GM19328 (cell line): ENCODE results near the gene SRPRA.

ENCODE experiments used
- ATAC-seq: cut with Tn5 transposase; IDR thresholded peaks from one replicate; pipeline ENCODE4 v1.9.1; 2021; ENCODE audit warnings: mild to moderate bottlenecking, moderate library complexity; ENCODE audit not compliant: unreplicated experiment

Gene SRPRA

DNA sequence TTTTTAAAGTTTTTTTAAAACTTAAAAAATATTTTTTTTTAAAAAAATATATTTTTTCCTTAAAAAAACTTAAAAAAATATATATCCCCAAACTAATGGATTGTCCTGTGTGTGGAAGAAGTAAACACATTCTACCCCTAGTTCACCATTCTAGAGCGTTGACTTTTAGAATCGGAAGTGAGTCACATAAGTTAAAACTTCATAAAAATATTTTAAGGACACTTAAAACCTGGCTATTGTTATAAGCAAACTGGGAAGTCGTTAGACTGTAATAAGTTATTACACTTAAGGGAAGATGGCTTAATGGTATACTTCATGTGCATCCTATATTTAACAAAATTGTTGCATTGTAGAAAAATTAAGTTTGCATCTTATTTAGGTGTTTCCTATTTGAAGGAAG, 36.0 kb downstream of the SRPRA start:
- no peak for ATAC-seq

DNA sequence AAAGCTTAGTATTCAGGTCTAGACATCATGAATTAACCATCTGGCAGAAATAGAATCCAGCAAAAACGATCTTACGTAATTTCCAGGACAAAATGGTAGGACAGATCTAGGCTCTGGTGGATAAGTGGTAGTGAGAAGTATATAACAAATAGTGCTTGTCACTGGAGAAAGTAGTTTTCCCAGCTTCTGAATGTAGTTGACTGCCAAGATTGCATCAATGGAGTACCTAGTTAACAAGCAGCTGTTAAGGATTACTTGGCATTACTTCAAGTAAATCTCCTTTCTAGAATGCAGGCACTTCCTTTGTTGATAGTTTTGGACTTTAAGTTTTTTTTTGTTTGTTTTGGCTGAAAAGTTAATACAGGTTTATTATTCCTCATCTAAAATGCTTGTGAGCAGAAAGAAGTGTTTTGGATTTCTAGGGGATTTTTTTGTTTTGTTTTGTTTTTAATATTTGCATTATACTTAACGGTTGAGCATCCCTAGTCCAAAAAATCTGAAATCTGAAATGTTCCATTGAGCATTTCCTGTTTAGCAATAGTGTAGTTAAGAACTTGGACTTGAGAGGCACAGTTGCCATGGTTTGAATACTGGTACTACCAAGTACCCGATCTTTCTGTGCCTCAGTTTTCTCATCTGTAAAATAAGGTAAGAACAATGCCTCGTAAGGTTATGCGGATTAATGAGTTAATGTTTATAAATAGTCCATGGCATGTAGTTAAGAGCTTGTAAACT, 36.8 kb downstream of the SRPRA start:
- ATAC-seq = no peak

DNA sequence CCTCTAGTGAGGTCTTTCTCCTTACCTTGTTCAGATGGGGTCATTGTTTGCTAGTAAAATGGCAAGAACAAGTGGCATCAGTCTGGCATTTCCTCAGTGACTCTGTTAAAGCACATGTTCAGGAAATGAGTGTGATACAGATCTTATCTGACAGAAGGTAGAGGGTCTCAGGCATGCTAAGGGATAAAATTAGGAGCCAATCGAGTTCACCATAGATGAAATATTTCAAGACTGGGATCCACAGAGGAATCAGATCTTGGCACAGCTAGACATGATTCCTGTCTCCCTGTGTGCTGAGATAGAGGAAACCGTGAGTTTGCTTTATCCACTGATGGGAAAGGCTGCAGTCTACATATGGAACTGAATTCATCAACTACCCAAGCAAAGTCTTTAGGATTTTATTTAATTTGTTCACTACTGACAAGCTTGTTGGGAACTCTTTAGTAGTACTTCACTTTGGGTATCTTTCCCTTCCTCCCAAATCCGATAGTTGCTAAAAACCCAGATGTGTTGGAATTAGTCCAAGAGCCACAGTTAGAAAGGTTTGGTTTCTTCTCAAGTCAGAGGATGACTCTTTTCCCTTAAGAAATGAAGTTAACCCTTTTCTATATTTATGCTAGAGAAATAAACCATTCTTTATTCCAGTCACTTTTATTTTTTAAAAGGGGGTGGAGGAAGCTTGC, 38.7 kb downstream of the SRPRA start:
- ATAC-seq = no peak

DNA sequence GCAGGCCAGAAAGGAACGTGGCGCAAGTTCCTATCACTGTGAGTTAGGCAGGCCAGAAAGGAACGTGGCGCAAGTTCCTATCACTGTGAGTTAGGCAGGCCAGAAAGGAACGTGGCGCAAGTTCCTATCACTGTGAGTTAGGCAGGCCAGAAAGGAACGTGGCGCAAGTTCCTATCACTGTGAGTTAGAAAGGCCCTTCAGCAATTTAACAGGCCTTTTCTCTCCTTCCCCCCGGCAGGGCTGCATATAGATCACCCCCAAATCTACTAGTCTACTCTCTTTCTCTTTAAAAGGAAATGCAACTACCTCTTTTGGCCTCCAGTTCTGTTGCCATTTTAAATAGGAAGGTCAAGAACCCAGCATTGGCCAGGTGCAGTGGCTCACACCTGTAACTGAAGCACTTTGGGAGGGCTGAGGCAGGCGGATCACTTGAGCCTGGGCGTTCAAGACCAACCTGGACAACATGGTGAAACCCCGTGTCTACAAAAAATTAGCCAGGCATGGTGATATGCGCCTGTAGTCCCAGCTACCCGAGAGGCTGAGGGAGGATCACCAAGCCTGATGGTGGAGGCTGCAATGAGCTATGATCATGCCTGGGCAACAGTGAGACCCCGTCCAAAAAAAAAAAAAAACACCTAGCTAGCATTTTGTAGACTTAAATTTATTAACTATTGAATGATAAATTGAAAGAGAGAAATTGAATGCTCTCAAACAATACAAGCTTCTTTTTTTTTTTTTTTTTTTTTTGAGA, 42.2 kb downstream of the SRPRA start:
- no peak for ATAC-seq

DNA sequence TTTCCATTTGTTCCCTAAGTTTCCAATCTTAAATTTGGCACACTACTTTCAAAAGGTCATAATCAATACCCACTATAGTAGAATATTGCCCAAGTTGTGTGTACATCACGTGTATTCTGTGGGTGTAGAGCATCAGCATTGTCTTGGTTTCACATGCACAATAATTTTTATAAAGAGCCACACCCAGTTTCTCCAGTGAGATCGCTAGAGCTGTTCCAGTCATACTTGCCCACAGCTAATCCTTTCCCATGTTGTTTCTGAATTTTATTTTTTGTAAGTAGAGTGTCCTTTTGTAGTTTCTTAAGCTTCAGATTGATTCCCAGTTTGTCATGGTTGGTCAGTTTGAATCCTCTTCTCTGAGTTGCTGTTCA, 43.4 kb downstream of the SRPRA start:
- no peak for ATAC-seq

DNA sequence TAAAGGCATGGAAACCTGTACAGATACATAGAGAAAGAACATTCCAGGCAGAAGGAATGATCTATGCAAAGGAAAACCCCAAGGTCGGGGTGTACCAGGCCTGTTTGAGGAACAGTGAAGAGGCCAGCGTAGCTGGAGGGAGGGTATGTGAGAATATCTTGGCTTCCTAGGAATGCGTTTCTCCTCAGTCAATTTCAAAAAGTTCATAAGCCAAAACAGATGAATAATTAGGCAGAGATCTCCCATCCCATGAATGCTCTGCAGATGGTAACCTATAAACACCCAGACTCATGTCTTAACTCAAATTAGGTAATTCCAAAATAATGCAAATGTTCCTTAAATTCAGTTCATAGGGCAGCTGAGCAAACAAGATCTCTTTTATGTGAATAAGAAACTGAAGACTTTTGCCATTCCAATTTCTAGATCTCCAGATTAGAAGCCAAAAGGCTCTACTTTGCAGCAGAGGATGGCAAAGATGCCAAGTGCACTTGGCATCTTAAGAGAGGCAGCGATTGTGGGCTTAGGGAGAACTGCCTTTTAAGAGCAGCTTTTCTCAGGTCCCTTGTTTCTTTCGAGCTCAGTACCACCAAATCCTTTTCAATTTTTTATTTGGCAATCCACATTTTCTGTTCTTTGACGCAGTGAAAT, 43.9 kb downstream of the SRPRA start:
- ATAC-seq = no peak

DNA sequence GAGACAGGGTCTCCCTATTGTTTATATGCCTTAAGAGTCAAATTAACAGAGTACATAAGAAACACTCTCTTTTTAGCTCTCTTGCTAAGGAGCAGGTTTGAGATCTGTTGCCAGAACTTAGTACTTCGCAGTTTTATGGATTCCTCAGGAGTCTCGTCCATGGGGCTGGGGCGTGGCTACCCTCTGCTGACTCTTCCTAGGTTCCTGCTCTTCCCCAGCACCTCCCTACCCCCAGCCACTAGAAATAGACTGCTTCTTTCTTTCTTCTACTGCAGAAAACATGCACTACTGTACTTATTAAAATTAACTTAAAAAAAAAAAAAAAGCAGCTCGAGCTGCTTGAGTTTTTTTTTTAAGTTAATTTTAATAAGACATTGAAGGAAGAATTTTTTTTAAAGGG, 49.1 kb downstream of the SRPRA start:
- ATAC-seq = no peak

DNA sequence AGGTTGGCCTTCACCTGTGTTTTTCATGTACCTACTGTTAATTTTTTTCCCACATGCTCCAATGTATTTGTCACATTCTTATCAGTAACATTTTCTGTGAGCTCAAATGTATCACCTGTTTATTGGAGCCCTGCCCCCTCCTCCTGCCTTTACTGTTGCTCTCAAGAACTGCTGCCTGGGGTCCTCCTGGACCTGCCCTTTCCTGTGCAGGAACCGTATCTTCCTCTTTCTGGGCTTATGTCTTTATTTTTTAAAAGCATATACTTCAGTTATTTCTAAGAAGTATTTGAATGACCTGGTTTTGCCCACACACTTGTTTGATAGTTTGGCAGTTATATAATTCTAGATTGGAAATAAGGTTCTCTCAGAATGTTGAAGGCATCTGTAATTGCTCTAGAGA, 51.2 kb downstream of the SRPRA start:
- no peak for ATAC-seq

DNA sequence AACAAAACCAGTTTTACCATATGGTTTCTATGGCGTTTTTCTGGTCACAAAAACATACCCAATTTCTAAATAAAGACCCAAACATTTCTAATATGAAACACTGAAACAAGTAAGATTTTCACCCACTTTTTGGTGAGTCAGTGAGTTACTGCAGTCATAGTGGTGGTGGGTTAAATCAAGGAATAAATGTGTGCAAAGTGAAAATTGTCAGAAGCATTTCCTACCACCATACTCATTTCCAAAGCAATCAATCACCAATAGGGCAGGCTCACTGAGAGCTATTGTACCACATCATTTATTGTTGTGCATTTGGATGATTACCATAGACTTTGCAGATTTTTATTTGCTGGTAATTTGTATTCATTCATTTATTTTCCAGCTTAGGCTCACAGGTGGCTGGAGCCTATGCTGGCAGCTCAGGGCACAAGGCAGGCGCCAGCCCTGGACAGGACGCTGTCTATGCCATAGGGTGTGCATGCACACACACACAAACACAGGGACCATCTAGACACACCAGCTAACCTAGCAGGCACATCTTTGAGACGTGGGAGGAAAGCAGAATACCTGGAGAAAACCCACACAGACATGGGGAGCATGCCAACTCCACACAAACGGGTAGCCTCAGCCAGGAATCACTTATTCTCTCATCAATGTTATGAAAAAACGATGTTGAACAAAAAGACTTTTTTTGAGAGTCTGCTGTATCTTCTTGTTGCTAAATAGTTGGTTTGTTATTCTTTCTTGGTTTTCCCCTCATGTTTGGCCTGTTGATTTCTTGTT, 52.0 kb downstream of the SRPRA start:
- ATAC-seq = no peak

DNA sequence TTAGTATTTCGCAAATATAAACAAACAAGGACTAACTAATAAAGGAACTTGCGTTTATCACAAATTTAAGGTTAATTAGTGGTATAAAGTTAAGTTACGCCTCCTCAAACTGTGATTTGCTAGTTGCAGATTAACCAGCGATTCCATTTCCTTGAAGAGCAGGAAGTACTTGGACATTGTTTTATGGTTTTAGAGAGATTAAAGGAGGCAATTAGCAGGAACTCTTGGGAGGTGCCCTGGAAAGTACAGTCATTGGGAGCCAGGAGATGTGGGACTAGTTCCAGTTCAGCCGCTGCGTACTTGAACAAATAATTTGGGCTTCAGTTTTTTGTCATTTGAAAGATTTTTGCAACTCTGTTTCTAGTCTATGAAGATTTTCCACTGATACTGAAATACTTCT, 53.9 kb downstream of the SRPRA start:
- ATAC-seq = no peak

DNA sequence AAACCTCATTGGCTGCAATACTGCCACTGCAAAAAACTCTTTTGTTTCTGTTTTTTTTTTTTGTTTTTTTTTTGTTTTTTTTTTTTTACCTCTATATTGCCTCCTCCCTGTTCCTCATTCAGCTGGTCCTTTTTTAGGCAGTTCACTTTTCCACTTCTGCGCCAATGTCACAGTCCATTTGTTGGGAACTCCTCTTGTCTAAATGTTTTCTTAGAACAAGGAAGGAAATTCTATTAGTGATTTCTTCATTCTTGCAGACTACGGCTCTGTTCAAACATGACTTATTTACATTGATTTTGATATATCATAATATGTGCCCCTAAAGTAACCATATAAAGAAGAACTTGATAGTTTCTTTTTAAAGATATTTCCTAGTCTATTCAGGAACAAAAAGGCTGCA, 54.3 kb downstream of the SRPRA start:
- no peak for ATAC-seq
